HS-5 (cell line): ENCODE results near the gene PLS1.
"Not testable (repeated sequence)": the region's sequence is repeated elsewhere in the genome, so short reads cannot be mapped to it uniquely, and the experiment has no call there.

ENCODE experiments used
- DNase-seq: peaks from one replicate; pipeline ENCODE4 v3.0.0-alpha.2; 2012; ENCODE audit warnings: low read depth

The PLS1 gene, protein sequence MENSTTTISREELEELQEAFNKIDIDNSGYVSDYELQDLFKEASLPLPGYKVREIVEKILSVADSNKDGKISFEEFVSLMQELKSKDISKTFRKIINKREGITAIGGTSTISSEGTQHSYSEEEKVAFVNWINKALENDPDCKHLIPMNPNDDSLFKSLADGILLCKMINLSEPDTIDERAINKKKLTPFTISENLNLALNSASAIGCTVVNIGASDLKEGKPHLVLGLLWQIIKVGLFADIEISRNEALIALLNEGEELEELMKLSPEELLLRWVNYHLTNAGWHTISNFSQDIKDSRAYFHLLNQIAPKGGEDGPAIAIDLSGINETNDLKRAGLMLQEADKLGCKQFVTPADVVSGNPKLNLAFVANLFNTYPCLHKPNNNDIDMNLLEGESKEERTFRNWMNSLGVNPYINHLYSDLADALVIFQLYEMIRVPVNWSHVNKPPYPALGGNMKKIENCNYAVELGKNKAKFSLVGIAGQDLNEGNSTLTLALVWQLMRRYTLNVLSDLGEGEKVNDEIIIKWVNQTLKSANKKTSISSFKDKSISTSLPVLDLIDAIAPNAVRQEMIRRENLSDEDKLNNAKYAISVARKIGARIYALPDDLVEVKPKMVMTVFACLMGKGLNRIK

DNA sequence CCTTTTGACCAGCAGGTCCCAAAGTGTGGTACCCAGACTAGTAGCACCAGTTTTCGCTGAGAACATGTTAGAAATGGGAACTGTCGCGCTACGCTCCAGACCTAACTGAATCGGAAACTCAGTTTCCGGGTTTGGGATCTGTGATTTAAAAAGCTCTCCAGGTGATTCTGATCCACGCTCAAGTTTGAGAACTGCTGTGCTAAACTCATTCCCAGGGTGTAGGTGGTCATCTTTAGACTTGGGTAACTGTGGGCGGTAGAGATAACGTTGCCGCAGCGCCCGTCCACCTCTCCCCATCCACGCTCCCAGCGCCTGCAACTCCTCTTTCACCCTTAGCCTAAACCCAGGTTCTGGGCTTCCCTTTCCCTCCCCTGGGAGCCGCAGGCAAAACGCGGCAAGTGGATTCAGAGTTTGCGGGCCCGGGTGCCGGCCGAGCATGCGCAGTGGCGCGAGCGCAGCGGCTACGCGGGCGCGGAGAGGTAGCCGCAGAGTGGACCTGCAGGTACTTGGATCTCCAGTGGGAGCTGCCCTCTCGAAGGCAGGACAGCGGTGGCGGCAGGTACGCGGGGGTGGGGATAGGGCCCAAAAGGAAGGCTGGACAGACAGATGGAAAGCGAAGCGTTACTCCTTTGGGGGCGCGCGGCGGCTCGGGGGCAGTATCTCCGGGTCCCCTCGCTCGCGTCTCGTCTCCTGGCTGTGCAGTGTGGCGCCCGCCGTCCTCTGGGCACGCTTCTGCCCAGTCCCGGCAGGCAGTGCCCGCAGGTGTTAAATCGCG, at the start of gene PLS1:
TSS of gene PLS1 (plus strand) at position 443 of the 775 bp plus-strand sequence. CDS start 67,845 bp downstream, outside the sequence.
- DNase-seq = no peak

GRCh38 chr3:142549986-142550385, 46.2 kb upstream of the PLS1 start:
- DNase-seq = no peak

- not testable (repeated sequence) for DNase-seq
These were observed 43.6 kb upstream of the PLS1 start for GRCh38 chr3:142552579-142552978.

DNA sequence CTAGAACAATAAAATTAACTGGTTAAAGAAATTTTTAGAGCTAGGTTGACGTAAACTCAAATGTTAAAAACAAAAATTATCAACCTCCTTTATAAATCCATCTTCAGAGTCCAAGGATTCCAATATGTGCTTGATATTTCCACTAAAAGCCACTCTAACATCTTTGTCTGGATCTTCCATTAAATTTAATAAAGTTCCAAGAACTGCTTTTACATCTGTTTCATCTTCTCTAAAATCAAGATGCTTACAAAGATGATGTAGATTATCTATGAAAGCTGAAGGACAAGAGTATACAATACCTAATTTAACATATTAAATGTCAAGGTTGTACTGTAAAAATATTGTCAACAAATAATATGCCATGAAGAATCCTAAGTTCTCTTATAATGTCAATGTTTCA, 42.5 kb upstream of the PLS1 start:
- DNase-seq = no peak

DNA sequence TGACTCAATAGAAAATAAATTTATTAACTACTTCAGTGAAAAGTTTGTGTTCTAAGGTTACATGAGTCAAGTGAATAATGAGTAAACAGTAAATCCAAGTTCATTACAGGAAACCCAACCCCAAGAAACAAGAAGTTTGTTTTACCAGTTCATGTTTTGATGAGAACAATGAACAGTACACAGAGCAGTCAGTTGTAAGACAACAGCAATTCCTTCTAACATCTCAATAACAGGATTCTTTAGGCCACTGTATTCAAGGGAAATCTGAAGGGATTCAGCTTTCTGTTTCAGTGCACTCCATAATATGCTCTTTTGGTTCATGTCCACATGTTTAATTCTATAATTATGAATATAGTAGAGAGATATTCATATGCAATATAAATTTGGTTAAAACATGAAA, 36.1 kb upstream of the PLS1 start:
- DNase-seq = no peak

GRCh38 chr3:142563496-142563997, 32.6 kb upstream of the PLS1 start:
- no peak for DNase-seq

DNA sequence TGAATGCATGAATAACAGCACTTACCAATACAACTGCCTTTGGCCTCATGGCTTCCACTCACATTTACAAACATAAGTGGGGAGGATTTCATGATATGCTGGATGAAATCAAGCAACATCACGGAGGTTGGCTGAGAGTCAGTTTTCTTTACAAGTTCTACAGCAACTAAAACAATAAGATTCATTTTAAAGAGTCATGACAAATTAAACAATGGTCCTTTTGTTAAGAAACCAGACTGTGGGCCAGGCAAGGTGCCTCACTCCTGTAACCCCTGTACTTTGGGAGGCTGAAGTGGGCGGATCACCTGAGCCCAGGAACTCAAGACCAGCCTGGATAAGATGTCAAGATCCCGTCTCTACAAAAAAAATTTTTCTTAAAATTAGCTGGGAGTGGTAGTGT, 30.1 kb upstream of the PLS1 start:
- no peak for DNase-seq

GRCh38 chr3:142568393-142569017, 27.7 kb upstream of the PLS1 start:
- no peak for DNase-seq

GRCh38 chr3:142569422-142569821, 26.8 kb upstream of the PLS1 start:
- not testable (repeated sequence) for DNase-seq

DNA sequence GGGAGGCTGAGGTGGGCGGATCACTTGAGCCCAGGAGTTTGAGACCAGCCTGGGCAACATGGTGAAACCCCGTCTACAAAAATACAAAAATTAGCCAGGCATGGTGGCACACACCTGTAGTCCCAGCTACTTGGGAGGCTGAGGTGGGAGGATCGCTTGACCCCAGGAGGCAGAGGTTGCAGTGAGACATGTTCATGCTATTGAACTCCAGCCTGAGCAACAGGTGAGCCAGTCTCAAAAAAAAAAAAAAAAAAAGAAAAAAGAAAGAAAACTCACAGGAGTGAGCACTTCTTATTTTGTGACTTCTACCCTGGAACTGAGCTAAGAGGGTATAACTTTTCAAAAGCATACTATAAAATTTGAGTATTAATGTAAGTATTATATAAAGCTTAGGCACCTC, 22.0 kb upstream of the PLS1 start:
- not testable (repeated sequence) for DNase-seq

DNA sequence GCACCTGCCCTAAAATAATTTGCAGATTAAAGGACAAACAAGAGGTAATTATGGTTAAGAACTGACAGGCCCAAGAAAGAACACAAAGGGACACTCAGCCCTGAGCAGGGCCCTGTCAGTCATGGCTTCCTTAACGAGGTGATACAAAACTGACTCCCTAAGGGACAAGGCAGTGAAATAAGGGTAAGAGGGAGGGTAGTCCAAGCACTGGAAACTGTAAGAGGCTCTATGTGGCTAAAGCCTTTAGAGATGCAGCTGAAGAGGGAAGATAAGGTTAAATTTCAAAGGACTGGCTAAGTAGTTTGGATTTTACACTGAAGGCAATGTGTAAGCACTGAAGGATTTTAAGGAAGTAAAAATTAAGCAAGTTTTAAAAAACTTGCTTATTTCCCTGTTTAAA, 21.5 kb upstream of the PLS1 start:
- DNase-seq = no peak

GRCh38 chr3:142576792-142577191, 19.4 kb upstream of the PLS1 start:
- no peak for DNase-seq

DNA sequence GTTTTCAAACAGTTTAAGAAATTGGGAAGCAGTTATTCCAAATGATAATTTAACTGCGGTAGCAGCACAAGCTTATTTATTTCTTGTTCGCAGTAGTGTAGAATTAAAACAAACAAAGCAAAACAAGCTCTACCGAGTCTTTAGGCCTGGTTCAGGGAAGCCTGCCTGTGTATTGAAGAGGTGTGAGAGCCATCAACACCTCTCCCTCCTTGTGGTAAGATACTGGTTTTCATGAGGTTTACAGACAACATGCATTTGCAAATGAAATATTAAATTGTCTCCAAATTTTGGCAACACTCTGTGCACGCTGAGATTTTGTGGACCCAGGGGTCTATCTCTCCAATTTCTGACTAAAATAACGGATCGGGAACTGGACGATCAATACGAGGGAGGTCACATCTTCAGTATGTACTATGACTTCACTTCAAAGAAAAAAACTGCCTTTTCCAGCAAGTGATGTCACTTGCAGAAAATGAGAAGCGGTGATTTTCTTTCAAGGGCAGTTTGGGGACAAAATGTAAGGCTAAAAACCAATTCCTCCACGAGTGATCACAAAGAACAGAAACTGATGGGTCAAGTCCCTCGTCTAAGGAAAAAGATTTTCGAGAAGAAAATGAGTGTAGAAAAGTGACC, 18.4 kb upstream of the PLS1 start:
- peak; percentile 15 for DNase-seq

GRCh38 chr3:142578329-142579223, 17.6 kb upstream of the PLS1 start, which contains the start of gene ATR:
Gene ATR (minus strand): TSS chr3:142578733. CDS start chr3:142578704, 29 bp downstream.
- peak; percentile 73 for DNase-seq

- DNase-seq = no peak
These were observed 16.2 kb upstream of the PLS1 start for GRCh38 chr3:142580061-142580423.

GRCh38 chr3:142581070-142581469, 15.1 kb upstream of the PLS1 start:
- not testable (repeated sequence) for DNase-seq

GRCh38 chr3:142586803-142587406, 9.3 kb upstream of the PLS1 start:
- peak; percentile 83 for DNase-seq

DNA sequence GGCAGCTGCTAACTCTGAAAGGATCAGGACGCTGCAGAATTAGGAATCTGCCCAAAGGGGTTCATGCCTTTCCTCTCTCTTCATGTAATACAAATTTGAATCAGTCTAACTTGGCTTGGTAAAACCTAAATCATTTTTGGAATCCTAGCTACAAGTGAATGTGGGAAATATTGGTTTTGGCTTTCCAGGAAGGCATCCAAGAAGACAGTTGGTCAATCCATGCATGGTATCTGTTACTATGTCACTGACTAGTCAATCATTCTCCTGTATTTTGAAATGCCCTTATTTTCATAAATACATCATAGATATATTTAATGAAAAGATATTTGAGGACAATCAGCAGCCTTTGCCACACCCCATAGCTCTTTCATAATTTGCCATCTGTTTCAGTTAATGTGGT, 7.5 kb upstream of the PLS1 start:
- no peak for DNase-seq

GRCh38 chr3:142592268-142592667, 3.9 kb upstream of the PLS1 start:
- DNase-seq = not testable (repeated sequence)

GRCh38 chr3:142595141-142595540, 1.1 kb upstream of the PLS1 start:
- DNase-seq = no peak
